K562 (cell line): ENCODE measurements around the gene ALDH1A3.

Experiments used
- CTCF ChIP-seq, 3 experiments: IDR thresholded peaks in 2 of 3; conservative IDR thresholded peaks in 1 of 3; 2 replicates each; pipeline ENCODE4 v1.5.1; 2011 to 2012; ENCODE audit warnings: low read length in 3 of 3, mild to moderate bottlenecking in 3 of 3, control low read depth in 2 of 3, improper control_type of control experiment in 1 of 3, inconsistent platforms in 1 of 3, low read depth in 1 of 3, mixed read lengths in 1 of 3, moderate library complexity in 1 of 3; ENCODE audit not compliant: insufficient read depth in 2 of 3
- FOS ChIP-seq: IDR thresholded peaks from 3 replicates; pipeline ENCODE4 v1.6.1; 2011; ENCODE audit not compliant: insufficient read length; ENCODE audit errors: extremely low read depth
- MAFK ChIP-seq: IDR thresholded peaks from 2 replicates; pipeline ENCODE4 v1.6.1; 2011; ENCODE audit warnings: low read length, improper control_type of control experiment
- POLR2G ChIP-seq: fragments of 200-400 bp; formaldehyde crosslinking; IDR thresholded peaks from 2 replicates; pipeline ENCODE4 v1.6.1; 2017; ENCODE audit warnings: low read depth, mild to moderate bottlenecking, antibody characterized with exemption, low read length, moderate library complexity
- RFX7 ChIP-seq: fragments of 250-450 bp; sonication (Bioruptor Pico); IDR thresholded peaks from 2 replicates; pipeline ENCODE4 v1.5.1; 2021; ENCODE audit warnings: mild to moderate bottlenecking
- SETDB1 ChIP-seq: IDR thresholded peaks from one replicate; pipeline ENCODE4 v1.6.1; 2012; ENCODE audit warnings: low read length, control low read depth, inconsistent platforms
- UBTF ChIP-seq, 2 experiments: IDR thresholded peaks; 2 replicates each; pipeline ENCODE4 v1.6.1; 2012; ENCODE audit warnings: improper control_type of control experiment in 2 of 2, low read depth in 2 of 2, low read length in 2 of 2, borderline replicate concordance in 1 of 2
- ZC3H4 ChIP-seq: sonication (generic); formaldehyde crosslinking; IDR thresholded peaks from 2 replicates; pipeline ENCODE4 v1.9.0; 2021; ENCODE audit warnings: missing genetic modification reagents, borderline replicate concordance
- ZNF445 ChIP-seq: fragments of 250-450 bp; sonication (Bioruptor Pico); IDR thresholded peaks from 2 replicates; pipeline ENCODE4 v1.4.0; 2020; ENCODE audit warnings: low read depth, mild to moderate bottlenecking, moderate library complexity

- TF ChIP-seq CTCF (IDR thresholded peaks at IDR 0.05 in 2 of 3, conservative IDR thresholded peaks at IDR 0.05 in 1 of 3; ENCODE audit: insufficient read depth in 2 of 3, low read depth in 1 of 3, low read length in 3 of 3) (no peak), RFX7 (CRISPR knock-in tag) (no peak), UBTF (IDR thresholded peaks at IDR 0.05; ENCODE audit: borderline replicate concordance in 1 of 2, low read depth in 2 of 2, low read length in 2 of 2) (no peak), ZNF445 (CRISPR knock-in tag) (no peak), POLR2G (no peak), FOS (no peak), MAFK (no peak), SETDB1 (no peak), ZC3H4 (no peak)
These were observed 65.4 kb downstream of the ALDH1A3 start for GRCh38 chr15:100944986-100945385.
